Erythroblast (primary cell): ENCODE measurements around the gene SLC9A3.
"Not testable (repeated sequence)": the region's sequence is repeated elsewhere in the genome, so short reads cannot be mapped to it uniquely, and the experiment has no call there.

ENCODE experiments used
- DNase-seq, 2 experiments: peaks; one replicate each; lab custom pipeline; 2025; lab: John Stamatoyannopoulos, UW
- GATA1 ChIP-seq: IDR thresholded peaks from 2 replicates; pipeline ENCODE4 v1.6.1; 2011; ENCODE audit warnings: low read depth, mild to moderate bottlenecking, control low read depth, low read length, moderate library complexity
- POLR2A ChIP-seq: IDR thresholded peaks from 2 replicates; pipeline ENCODE4 v1.6.1; 2011; ENCODE audit warnings: mild to moderate bottlenecking, low read length

SLC9A3 gene

GRCh38 chr5:565782-566440, 41.7 kb upstream of the SLC9A3 start:
- no peak for DNase-seq
- TF ChIP-seq POLR2A: no peak
- TF ChIP-seq GATA1: no peak

DNA sequence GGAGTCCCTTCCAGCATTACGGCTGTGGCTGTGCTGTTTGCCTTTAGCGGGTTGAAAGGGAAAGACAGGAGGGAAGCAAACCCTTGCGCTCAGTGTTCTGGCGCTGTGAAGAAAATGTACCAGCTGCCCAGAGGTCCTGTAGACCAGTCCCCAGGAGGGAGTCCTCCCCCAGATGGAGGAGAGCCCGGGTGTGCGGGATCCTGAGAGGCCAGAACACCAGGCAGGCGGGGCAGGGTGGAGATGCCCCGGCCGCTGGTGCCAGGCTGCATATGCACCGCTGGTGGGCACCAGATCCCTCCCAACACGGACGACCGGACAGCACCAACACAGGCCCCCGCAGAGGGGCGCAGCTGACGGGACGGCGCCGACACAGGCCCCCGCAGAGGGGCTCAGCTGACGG, 37.2 kb upstream of the SLC9A3 start:
- no peak for DNase-seq
- TF ChIP-seq GATA1 (no peak), POLR2A (no peak)

GRCh38 chr5:560792-561166, 36.5 kb upstream of the SLC9A3 start:
- TF ChIP-seq POLR2A (no peak), GATA1 (no peak)
- no peak for DNase-seq

- DNase-seq: no peak
- TF ChIP-seq GATA1: no peak
- TF ChIP-seq POLR2A: no peak
Observed at GRCh38 chr5:558871-559503, 34.7 kb upstream of the SLC9A3 start.

DNA sequence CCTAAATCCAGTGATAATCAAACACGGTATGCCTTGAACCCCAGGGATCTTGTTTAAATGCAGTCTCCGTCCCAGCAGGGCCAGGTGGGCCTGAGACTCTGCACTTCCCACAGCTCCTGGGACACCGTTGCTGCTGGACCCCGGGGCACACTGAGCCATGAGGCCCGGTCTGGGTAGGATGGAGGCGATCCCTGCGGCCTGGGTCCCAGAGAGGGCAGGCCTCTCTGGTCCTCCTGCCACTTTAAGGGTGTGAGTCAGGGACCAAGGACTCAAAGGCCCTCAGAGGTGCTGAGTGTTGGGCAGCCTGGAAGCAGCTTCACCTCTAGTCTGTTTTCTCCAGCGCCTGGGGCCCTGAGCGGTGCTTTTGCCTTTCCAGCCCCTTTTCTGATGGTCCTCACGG, 34.1 kb upstream of the SLC9A3 start:
- DNase-seq: no peak
- TF ChIP-seq POLR2A: no peak
- no peak for TF ChIP-seq GATA1

DNA sequence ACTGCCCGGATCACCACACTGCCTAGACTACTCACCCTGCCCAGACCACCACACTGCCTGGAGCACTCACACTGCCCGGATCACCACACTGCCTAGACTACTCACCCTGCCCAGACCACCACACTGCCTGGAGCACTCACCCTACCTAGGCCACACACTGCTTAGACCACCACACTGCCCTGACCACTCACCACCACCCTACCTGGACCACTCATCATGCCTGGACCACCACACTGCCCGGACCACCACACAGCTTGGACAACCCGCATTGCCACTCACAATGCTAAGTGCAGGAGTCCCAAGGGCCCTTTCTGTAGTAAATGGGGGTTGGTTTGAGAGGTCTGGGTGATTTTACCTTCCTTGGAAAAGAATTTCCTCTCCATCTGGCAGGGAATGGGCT, 33.7 kb upstream of the SLC9A3 start:
- not testable (repeated sequence) for DNase-seq

- no peak for DNase-seq
- TF ChIP-seq POLR2A (no peak), GATA1 (no peak)
Observed at GRCh38 chr5:556909-557441, 32.7 kb upstream of the SLC9A3 start.

DNA sequence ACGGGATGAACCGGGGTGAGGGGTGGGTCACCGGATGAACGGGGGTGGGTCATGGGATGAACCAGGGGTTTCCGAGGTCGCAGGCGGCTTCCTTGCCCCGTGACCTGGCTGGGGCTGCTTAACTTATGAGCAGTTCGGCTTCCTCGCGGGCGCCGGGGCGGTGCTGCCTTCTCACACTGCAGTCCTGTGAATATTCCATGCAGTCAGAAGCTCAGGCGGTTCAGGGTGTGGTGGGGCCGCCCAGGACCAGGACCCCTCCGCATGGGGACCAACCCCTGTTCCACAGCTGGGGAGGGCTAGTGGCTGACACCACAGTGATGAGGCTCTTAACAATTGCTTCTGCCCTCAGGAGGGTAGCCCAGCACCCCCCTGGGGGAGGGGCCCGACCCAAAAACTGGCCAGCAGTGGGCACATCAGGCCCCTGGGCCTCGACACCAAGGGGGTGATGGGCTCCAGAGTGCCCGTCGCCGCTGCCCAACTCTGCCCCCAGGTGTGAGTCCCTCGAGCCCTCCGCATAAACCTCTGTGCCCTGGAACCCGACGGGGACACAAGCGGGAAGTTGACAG, 30.9 kb upstream of the SLC9A3 start:
- no peak for DNase-seq
- TF ChIP-seq POLR2A: no peak
- TF ChIP-seq GATA1: no peak

GRCh38 chr5:554284-554988, 30.2 kb upstream of the SLC9A3 start:
- TF ChIP-seq GATA1: no peak
- no peak for TF ChIP-seq POLR2A
- DNase-seq: no peak

- no peak for DNase-seq
- no peak for TF ChIP-seq GATA1
- TF ChIP-seq POLR2A: no peak
Observed at GRCh38 chr5:553874-554273, 29.6 kb upstream of the SLC9A3 start.

DNA sequence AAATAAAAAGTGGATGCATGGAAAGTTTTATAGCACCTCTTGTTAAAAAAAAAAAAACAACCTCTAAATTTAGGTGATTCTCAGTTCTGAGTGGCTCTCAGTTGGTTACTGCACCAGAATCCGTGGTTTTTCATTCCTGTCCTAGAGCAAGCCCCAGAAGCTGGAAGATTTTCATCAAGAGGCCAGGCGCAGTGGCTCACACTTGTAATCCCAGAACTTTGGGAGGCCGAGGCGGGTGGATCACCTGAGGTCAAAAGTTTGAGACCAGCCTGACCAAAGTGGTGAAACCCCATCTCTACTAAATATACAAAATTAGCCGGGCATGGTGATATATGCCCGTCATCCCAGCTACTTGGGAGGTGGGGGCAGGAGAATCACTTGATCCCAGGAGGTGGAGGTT, 27.2 kb upstream of the SLC9A3 start:
- TF ChIP-seq GATA1 (no peak), POLR2A (no peak)
- DNase-seq: no peak

DNA sequence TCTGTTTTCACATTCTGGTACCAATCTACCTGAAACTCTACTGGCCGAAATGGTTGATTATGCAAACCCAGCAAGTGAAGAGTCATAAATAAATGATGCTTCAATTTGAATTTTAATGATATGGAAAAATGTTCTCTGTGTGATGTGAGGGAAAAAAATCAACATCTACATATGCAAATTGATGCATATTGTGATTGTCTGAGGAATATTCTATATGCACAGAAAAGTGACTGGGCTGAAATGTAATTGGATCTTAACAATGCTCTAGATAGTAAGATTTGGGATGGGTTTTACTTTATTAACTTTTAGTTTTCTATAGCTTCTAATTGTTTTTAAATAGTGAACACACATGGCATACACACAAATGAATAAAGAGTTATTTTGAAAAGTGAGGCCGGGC, 25.0 kb upstream of the SLC9A3 start:
- TF ChIP-seq POLR2A: no peak
- TF ChIP-seq GATA1: no peak
- no peak for DNase-seq

DNA sequence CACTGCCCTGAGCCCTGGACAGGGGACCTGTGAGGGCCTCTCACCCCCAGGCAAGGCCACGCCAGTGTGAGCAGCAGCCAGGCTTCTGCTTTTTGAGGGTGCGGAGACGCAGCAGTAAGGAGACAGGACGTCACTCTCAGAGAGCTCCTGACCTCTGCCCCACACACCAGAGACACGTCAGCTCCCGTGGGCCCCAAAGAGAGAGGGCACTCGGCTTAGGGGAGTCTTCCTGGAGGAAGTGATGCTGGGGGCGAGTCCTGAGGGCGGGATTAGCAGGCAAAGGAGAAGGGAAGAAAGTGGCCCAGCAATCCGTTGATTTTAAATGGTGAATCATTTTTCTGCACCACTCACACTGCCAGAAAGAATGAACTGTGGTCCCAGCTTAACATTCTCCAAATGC, 24.0 kb upstream of the SLC9A3 start:
- no peak for DNase-seq
- TF ChIP-seq POLR2A (no peak), GATA1 (no peak)

DNA sequence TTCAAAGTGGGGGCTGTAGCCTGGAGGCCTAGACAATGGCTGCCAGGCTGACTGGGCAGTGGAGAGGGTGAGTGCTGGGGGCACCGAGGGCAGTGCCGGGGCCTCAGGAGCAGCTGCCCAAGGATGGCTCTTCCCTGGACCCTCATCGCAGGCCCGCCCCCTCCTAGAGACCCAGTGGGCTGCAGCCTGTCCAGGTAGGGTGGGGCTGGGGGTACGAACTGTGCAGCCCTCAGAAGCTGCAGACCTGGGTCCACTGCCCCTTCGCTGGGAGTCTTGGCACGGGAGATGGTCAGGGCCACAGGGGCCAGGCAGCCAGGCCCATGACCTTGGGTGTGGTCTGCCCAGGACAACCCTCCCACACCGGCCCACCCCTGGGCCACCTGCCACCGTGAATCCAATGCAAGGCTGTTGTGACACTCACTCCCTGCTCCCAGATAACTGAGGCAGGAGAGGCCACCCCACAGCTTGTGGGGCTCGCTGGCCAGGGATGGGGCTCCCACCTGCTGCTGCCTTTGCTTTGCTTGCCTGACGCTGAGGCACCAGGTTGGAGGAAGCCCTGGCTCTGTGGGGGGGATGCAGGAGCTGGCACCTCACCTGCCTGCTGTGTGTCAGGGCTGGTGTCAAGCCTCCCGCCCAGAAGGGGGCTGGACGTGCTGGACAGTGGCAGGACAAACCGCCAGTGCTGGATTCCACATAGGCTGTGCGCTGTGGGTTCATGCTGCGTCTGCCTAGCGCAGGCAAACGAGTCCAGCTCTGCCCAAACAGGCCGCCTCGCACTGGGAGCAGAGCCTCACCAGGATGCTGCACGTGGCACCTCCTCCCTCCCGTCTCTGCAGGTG, 23.1 kb upstream of the SLC9A3 start:
- no peak for DNase-seq
- no peak for TF ChIP-seq POLR2A
- no peak for TF ChIP-seq GATA1
